NCI-H1436 treated with DMSO at 0.1 percent for 48 hours (cell line): ENCODE results near the gene ZSCAN10.

Experiments
- DNase-seq: peaks from one replicate; lab custom pipeline; 2025; lab: John Stamatoyannopoulos, UW

ZSCAN10 gene

GRCh38 chr16:3134338-3135125, 35.4 kb upstream of the ZSCAN10 start, which contains the start of gene ZNF213:
ZNF213 (plus strand) TSS chr16:3135029; CDS start chr16:3137281, 2,252 bp downstream.
- peak; percentile 92 for DNase-seq

GRCh38 chr16:3133844-3134243, 34.8 kb upstream of the ZSCAN10 start:
- DNase-seq, result no peak

- no peak for DNase-seq
These were observed 32.8 kb upstream of the ZSCAN10 start for GRCh38 chr16:3131755-3132377.

- no peak for DNase-seq
These were observed 30.3 kb upstream of the ZSCAN10 start for GRCh38 chr16:3129137-3130131.

- DNase-seq, result no peak
These were observed 28.7 kb upstream of the ZSCAN10 start for GRCh38 chr16:3127745-3128144.

GRCh38 chr16:3123986-3124886, 25.1 kb upstream of the ZSCAN10 start:
- peak; percentile 74 for DNase-seq

- DNase-seq, result no peak
These were observed 24.0 kb upstream of the ZSCAN10 start for GRCh38 chr16:3122926-3123570.

- DNase-seq, result no peak
These were observed 22.9 kb upstream of the ZSCAN10 start for GRCh38 chr16:3121851-3122467.

- no peak for DNase-seq
These were observed 21.3 kb upstream of the ZSCAN10 start for GRCh38 chr16:3120435-3120834.

- DNase-seq, result no peak
These were observed 20.8 kb upstream of the ZSCAN10 start for GRCh38 chr16:3119701-3120408.

- no peak for DNase-seq
These were observed 20.2 kb upstream of the ZSCAN10 start for GRCh38 chr16:3119286-3119685.

GRCh38 chr16:3118846-3119245, 19.8 kb upstream of the ZSCAN10 start:
- DNase-seq, result no peak

GRCh38 chr16:3118204-3118790, 19.2 kb upstream of the ZSCAN10 start:
- no peak for DNase-seq

GRCh38 chr16:3115561-3115960, 16.5 kb upstream of the ZSCAN10 start:
- DNase-seq, result no peak

GRCh38 chr16:3115003-3115402, 15.9 kb upstream of the ZSCAN10 start:
- DNase-seq, result no peak

GRCh38 chr16:3113765-3114479, 14.8 kb upstream of the ZSCAN10 start:
- no peak for DNase-seq

- DNase-seq, result no peak
These were observed 13.9 kb upstream of the ZSCAN10 start for GRCh38 chr16:3112881-3113574.
